ENCODE data around the gene GKN2.

GKN2 gene

GRCh38 chr2:68952887-68953521, at the start of gene GKN2:
Gene GKN2, minus strand, starts transcription at chr2:68952893. Its CDS starts 32 bp downstream, at chr2:68952861.
- H3K4me2 ChIP-seq: no peak within 1 kb of the TSS
- H3K27ac ChIP-seq: no peak within 1 kb of the TSS
- H3K9me3 ChIP-seq (replicated peaks in 1 of 11): no peaks in the 10 kb centered on the region
- no peak within 1 kb of the TSS for H3K4me3 ChIP-seq
- no peaks in the 10 kb centered on the region for H3K27me3 ChIP-seq
- H3K9ac ChIP-seq: no peak within 1 kb of the TSS
- TF ChIP-seq Cebpa-rat (IDR thresholded peaks at IDR 0.05): no peak
- no peaks in the 10 kb centered on the region for H4K20me1 ChIP-seq
- no peaks in the 10 kb centered on the region for H3K36me3 ChIP-seq
- peaks cover 0 to 32% (median 0%) of the 10 kb centered on the region in 10 experiments; a peak in 8 of 20 replicates for H3K4me1 ChIP-seq

- peaks cover 13 to 37% (median 22%) of the 10 kb centered on the region in 11 experiments; a peak in 19 of 22 replicates for H3K9me3 ChIP-seq (replicated peaks in 1 of 11)
- H3K9ac ChIP-seq: no peak overlapping the region
- no peaks in the 10 kb centered on the region; a peak in 1 of 20 replicates for H3K4me1 ChIP-seq
- H3K4me2 ChIP-seq: no peak overlapping the region
- no peaks in the 10 kb centered on the region for H3K27me3 ChIP-seq
- no peak overlapping the region for H3K27ac ChIP-seq
- H3K4me3 ChIP-seq: no peak overlapping the region
- no peaks in the 10 kb centered on the region for H3K36me3 ChIP-seq
- TF ChIP-seq Cebpa-rat (IDR thresholded peaks at IDR 0.05): no peak
- H4K20me1 ChIP-seq: no peaks in the 10 kb centered on the region
These were observed 49.2 kb upstream of the GKN2 start for GRCh38 chr2:69001879-69002278.

GRCh38 chr2:68997401-68997800, 44.7 kb upstream of the GKN2 start:
- Histone ChIP-seq H3K36me3 (no peaks in the 10 kb centered on the region), H4K20me1 (no peaks in the 10 kb centered on the region), H3K4me3 (no peak overlapping the region), H3K9ac (no peak overlapping the region), H3K4me1 (no peaks in the 10 kb centered on the region; a peak in 1 of 20 replicates), H3K4me2 (no peak overlapping the region), H3K9me3 (replicated peaks in 1 of 11) (peaks cover 10 to 21% (median 16%) of the 10 kb centered on the region in 11 experiments; a peak in 19 of 22 replicates), H3K27ac (no peak overlapping the region), H3K27me3 (no peaks in the 10 kb centered on the region)
- no peak for TF ChIP-seq Cebpa-rat (IDR thresholded peaks at IDR 0.05)

- TF ChIP-seq Cebpa-rat (IDR thresholded peaks at IDR 0.05): no peak
These were observed 43.2 kb upstream of the GKN2 start for GRCh38 chr2:68995916-68996315.

GRCh38 chr2:68994864-68995263, 42.2 kb upstream of the GKN2 start:
- 0 out of 22 replicates have a peak, but pooled peaks cover 0 to 2% (median 0%) of the 10 kb centered on the region in 11 experiments for H3K9me3 ChIP-seq (replicated peaks in 1 of 11)
- H3K27me3 ChIP-seq: no peaks in the 10 kb centered on the region
- no peak overlapping the region for H3K9ac ChIP-seq
- no peaks in the 10 kb centered on the region for H4K20me1 ChIP-seq
- no peaks in the 10 kb centered on the region; a peak in 1 of 20 replicates for H3K4me1 ChIP-seq
- H3K4me3 ChIP-seq: no peak overlapping the region
- no peak overlapping the region for H3K4me2 ChIP-seq
- no peak overlapping the region for H3K27ac ChIP-seq
- H3K36me3 ChIP-seq: no peaks in the 10 kb centered on the region
- TF ChIP-seq Cebpa-rat (IDR thresholded peaks at IDR 0.05): no peak

More at GRCh38 chr2:68995916-68996315, 43.2 kb upstream of the GKN2 start:
- Histone ChIP-seq H3K9ac (no peak overlapping the region), H3K27ac (no peak overlapping the region), H3K36me3 (no peaks in the 10 kb centered on the region), H3K4me1 (no peaks in the 10 kb centered on the region; a peak in 1 of 20 replicates), H3K4me2 (no peak overlapping the region), H3K4me3 (no peak overlapping the region), H4K20me1 (no peaks in the 10 kb centered on the region), H3K9me3 (replicated peaks in 1 of 11) (peaks cover 0 to 6% (median 3%) of the 10 kb centered on the region in 11 experiments; a peak in 8 of 22 replicates), H3K27me3 (no peaks in the 10 kb centered on the region)

GRCh38 chr2:68993660-68994059, 41.0 kb upstream of the GKN2 start:
- no peak for TF ChIP-seq Cebpa-rat (IDR thresholded peaks at IDR 0.05)
- no peaks in the 10 kb centered on the region for H4K20me1 ChIP-seq
- H3K9ac ChIP-seq: no peak overlapping the region
- no peak overlapping the region for H3K4me2 ChIP-seq
- H3K36me3 ChIP-seq: no peaks in the 10 kb centered on the region
- no peaks in the 10 kb centered on the region for H3K9me3 ChIP-seq (replicated peaks in 1 of 11)
- H3K27ac ChIP-seq: no peak overlapping the region
- no peaks in the 10 kb centered on the region; a peak in 1 of 20 replicates for H3K4me1 ChIP-seq
- H3K27me3 ChIP-seq: no peaks in the 10 kb centered on the region
- no peak overlapping the region for H3K4me3 ChIP-seq

GRCh38 chr2:68992933-68993332, 40.2 kb upstream of the GKN2 start:
- no peaks in the 10 kb centered on the region for H3K4me1 ChIP-seq
- H3K9me3 ChIP-seq (replicated peaks in 1 of 11): no peaks in the 10 kb centered on the region
- TF ChIP-seq Cebpa-rat (IDR thresholded peaks at IDR 0.05): no peak

GRCh38 chr2:68992341-68992740, 39.6 kb upstream of the GKN2 start:
- H3K9ac ChIP-seq: no peak overlapping the region
- H3K27me3 ChIP-seq: no peaks in the 10 kb centered on the region
- H3K27ac ChIP-seq: no peak overlapping the region
- TF ChIP-seq Cebpa-rat (IDR thresholded peaks at IDR 0.05): no peak
- no peak overlapping the region for H3K4me2 ChIP-seq
- no peaks in the 10 kb centered on the region for H4K20me1 ChIP-seq
- no peaks in the 10 kb centered on the region for H3K9me3 ChIP-seq (replicated peaks in 1 of 11)
- H3K4me1 ChIP-seq: no peaks in the 10 kb centered on the region
- no peak overlapping the region for H3K4me3 ChIP-seq
- no peaks in the 10 kb centered on the region for H3K36me3 ChIP-seq

More at GRCh38 chr2:68992933-68993332, 40.2 kb upstream of the GKN2 start:
- Histone ChIP-seq H3K36me3 (no peaks in the 10 kb centered on the region), H3K4me2 (no peak overlapping the region), H3K27me3 (no peaks in the 10 kb centered on the region), H3K27ac (no peak overlapping the region), H4K20me1 (no peaks in the 10 kb centered on the region), H3K9ac (no peak overlapping the region), H3K4me3 (no peak overlapping the region)

- no peak for TF ChIP-seq Cebpa-rat (IDR thresholded peaks at IDR 0.05)
- H3K4me2 ChIP-seq: no peak overlapping the region
- no peaks in the 10 kb centered on the region for H3K9me3 ChIP-seq (replicated peaks in 1 of 11)
- H4K20me1 ChIP-seq: no peaks in the 10 kb centered on the region
- H3K4me3 ChIP-seq: no peak overlapping the region
- no peaks in the 10 kb centered on the region for H3K27me3 ChIP-seq
- H3K9ac ChIP-seq: no peak overlapping the region
- no peak overlapping the region for H3K27ac ChIP-seq
- no peaks in the 10 kb centered on the region for H3K4me1 ChIP-seq
- no peaks in the 10 kb centered on the region for H3K36me3 ChIP-seq
These were observed 36.3 kb upstream of the GKN2 start for GRCh38 chr2:68989035-68989434.

- H3K27ac ChIP-seq: no peak overlapping the region
- no peaks in the 10 kb centered on the region for H3K27me3 ChIP-seq
- no peaks in the 10 kb centered on the region for H3K4me1 ChIP-seq
- no peaks in the 10 kb centered on the region for H4K20me1 ChIP-seq
- no peaks in the 10 kb centered on the region for H3K9me3 ChIP-seq (replicated peaks in 1 of 11)
- H3K4me3 ChIP-seq: no peak overlapping the region
- H3K9ac ChIP-seq: no peak overlapping the region
- TF ChIP-seq Cebpa-rat (IDR thresholded peaks at IDR 0.05): no peak
- no peak overlapping the region for H3K4me2 ChIP-seq
- H3K36me3 ChIP-seq: no peaks in the 10 kb centered on the region
These were observed 34.4 kb upstream of the GKN2 start for GRCh38 chr2:68987021-68987503.
